LNCaP clone FGC (cell line): ENCODE results near the gene C4orf33.

Experiments used
- DNase-seq: peaks from one replicate; pipeline ENCODE4 v3.0.0-alpha.2; 2011; ENCODE audit warnings: low read depth
- H3K4me3 ChIP-seq: 2 replicates; pipeline ENCODE4 v1.5.1; 2011; ENCODE audit warnings: mild to moderate bottlenecking, low read depth, low read length, control low read depth
- CTCF ChIP-seq: IDR thresholded peaks from 2 replicates; pipeline ENCODE4 v1.5.1; 2012; ENCODE audit warnings: mild to moderate bottlenecking; ENCODE audit not compliant: control insufficient read depth, insufficient read depth; ENCODE audit errors: extremely low read depth

The C4orf33 gene

GRCh38 chr4:129153700-129154099, 57.7 kb downstream of the C4orf33 start:
- H3K4me3 ChIP-seq = no peak overlapping the region
- no peak for DNase-seq
- TF ChIP-seq CTCF = no peak

GRCh38 chr4:129162450-129162849, 66.5 kb downstream of the C4orf33 start:
- DNase-seq = no peak
- no peak overlapping the region for H3K4me3 ChIP-seq
- TF ChIP-seq CTCF = no peak

GRCh38 chr4:129163427-129163826, 67.5 kb downstream of the C4orf33 start:
- no peak for DNase-seq
- TF ChIP-seq CTCF = no peak

GRCh38 chr4:129164243-129164642, 68.3 kb downstream of the C4orf33 start:
- no peak for TF ChIP-seq CTCF
- H3K4me3 ChIP-seq = no peak overlapping the region
- no peak for DNase-seq

More at GRCh38 chr4:129163427-129163826, 67.5 kb downstream of the C4orf33 start:
- no peak overlapping the region for H3K4me3 ChIP-seq
